SK-N-SH (cell line): ENCODE results near the gene EPHB2. TPM values are rescaled to one million over a fixed set of nuclear protein-coding genes. Genes with fewer than 3 reads are reported as not detected.

Experiments
- CTCF ChIA-PET: fragments of 300-600, 350-600 bp; formaldehyde crosslinking; extraction: SDS; loops from one replicate; lab custom pipeline; 2021; lab: Yijun Ruan, JAX
- POLR2A ChIA-PET: fragments of 350-600 bp; sonication (Branson Sonifier 250); formaldehyde crosslinking; extraction: SDS; loops from one replicate; lab custom pipeline; 2020; ENCODE audit warnings: antibody characterized with exemption, inconsistent platforms; lab: Yijun Ruan, JAX
- DNase-seq: peaks from one replicate; pipeline ENCODE4 v3.0.0; 2012
- H2AFZ ChIP-seq: fragments of 200-600 bp; sonication (generic); 2 replicates; pipeline ENCODE4 v1.8.1; 2016; ENCODE audit warnings: antibody characterized with exemption, mild to moderate bottlenecking, low read depth
- H3F3A ChIP-seq: fragments of 200-600 bp; sonication (generic); replicated peaks from 2 replicates; pipeline ENCODE3; 2016; ENCODE audit warnings: antibody characterized with exemption, mild to moderate bottlenecking; ENCODE audit not compliant: insufficient read depth
- H3K27ac ChIP-seq, 2 experiments: fragments of 200-500 bp in 1 of 2; fragments of 200-600 bp in 1 of 2; sonication (Bioruptor generic) in 1 of 2; sonication (generic), shearing (Covaris generic) in 1 of 2; 2 replicates each; pipeline versions ENCODE4 v1.5.1 to v1.6.1; 2014 to 2016; ENCODE audit warnings: low read depth in 2 of 2, inconsistent platforms in 1 of 2, low read length in 1 of 2, mild to moderate bottlenecking in 1 of 2, mixed read lengths in 1 of 2
- H3K27me3 ChIP-seq: fragments of 200-600 bp; sonication (generic), shearing (Covaris generic); 2 replicates; pipeline ENCODE4 v1.6.1; 2016; ENCODE audit warnings: mixed run types; ENCODE audit not compliant: insufficient read depth
- H3K36me3 ChIP-seq, 2 experiments: fragments of 200-500 bp in 1 of 2; fragments of 200-600 bp in 1 of 2; sonication (Bioruptor generic) in 1 of 2; sonication (generic) in 1 of 2; replicated peaks in 1 of 2; 2 replicates each; pipeline versions ENCODE3 to v1.5.1; 2014 to 2016; ENCODE audit warnings: low read length in 1 of 2, mild to moderate bottlenecking in 1 of 2; ENCODE audit not compliant: insufficient read depth in 2 of 2, control insufficient read depth in 1 of 2
- H3K4me1 ChIP-seq, 2 experiments: fragments of 200-500 bp in 1 of 2; fragments of 200-600 bp in 1 of 2; sonication (Bioruptor generic) in 1 of 2; sonication (generic), shearing (Covaris generic) in 1 of 2; 2 replicates each; pipeline versions ENCODE4 v1.5.1 to v1.6.1; 2014 to 2016; ENCODE audit warnings: low read depth in 1 of 2, low read length in 1 of 2, mixed run types in 1 of 2; ENCODE audit not compliant: insufficient read depth in 2 of 2, control insufficient read depth in 1 of 2
- H3K4me2 ChIP-seq: fragments of 200-600 bp; sonication (generic), shearing (Covaris generic); 2 replicates; pipeline ENCODE4 v1.6.1; 2017; ENCODE audit warnings: mixed run types
- H3K4me3 ChIP-seq, 2 experiments: fragments of 200-500 bp in 1 of 2; fragments of 200-600 bp in 1 of 2; sonication (Bioruptor generic) in 1 of 2; sonication (generic), shearing (Covaris generic) in 1 of 2; 2 replicates each; pipeline versions ENCODE4 v1.5.1 to v1.8.1; 2014 to 2016; ENCODE audit warnings: low read depth in 2 of 2, inconsistent platforms in 1 of 2, low read length in 1 of 2, mild to moderate bottlenecking in 1 of 2, mixed read lengths in 1 of 2, moderate library complexity in 1 of 2
- H3K79me2 ChIP-seq: fragments of 200-600 bp; sonication (generic); 2 replicates; pipeline ENCODE4 v1.8.1; 2017; ENCODE audit warnings: mild to moderate bottlenecking; ENCODE audit not compliant: insufficient read depth
- H3K9ac ChIP-seq: fragments of 200-600 bp; sonication (generic); 2 replicates; pipeline ENCODE4 v1.6.1; 2017; ENCODE audit warnings: mixed run types
- H3K9me2 ChIP-seq: fragments of 200-600 bp; sonication (generic); 2 replicates; pipeline ENCODE4 v1.6.1; 2017; ENCODE audit warnings: mixed run types
- H3K9me3 ChIP-seq: fragments of 200-600 bp; sonication (generic); 2 replicates; pipeline ENCODE4 v1.6.1; 2017; ENCODE audit warnings: mixed run types, mild to moderate bottlenecking, moderate library complexity
- H4K20me1 ChIP-seq: fragments of 200-600 bp; sonication (generic); 2 replicates; pipeline ENCODE4 v1.6.1; 2017; ENCODE audit warnings: mild to moderate bottlenecking, mixed run types; ENCODE audit not compliant: insufficient read depth
- CHD2 ChIP-seq: fragments of 150-350 bp; IDR thresholded peaks from 2 replicates; pipeline ENCODE4 v1.6.1; 2018; ENCODE audit warnings: low read length; ENCODE audit not compliant: partially characterized antibody
- ELF1 ChIP-seq: IDR thresholded peaks from 2 replicates; pipeline ENCODE4 v1.4.0; 2012
- EP300 ChIP-seq, 2 experiments: IDR thresholded peaks; 2 replicates each; pipeline versions ENCODE4 v1.4.0 to v1.6.1; 2012; ENCODE audit warnings: borderline replicate concordance in 1 of 2, low read depth in 1 of 2, low read length in 1 of 2
- EZH2phosphoT487 ChIP-seq: fragments of 200-600 bp; sonication (generic); IDR thresholded peaks from 2 replicates; pipeline ENCODE4 v1.6.1; 2017; ENCODE audit warnings: low read depth, mixed run types, mild to moderate bottlenecking, antibody characterized with exemption, moderate library complexity, borderline replicate concordance
- FOSL2 ChIP-seq: IDR thresholded peaks from 2 replicates; pipeline ENCODE4 v1.4.0; 2012; ENCODE audit warnings: low read depth, mild to moderate bottlenecking, moderate library complexity, borderline replicate concordance
- FOXJ3 ChIP-seq: sonication (generic); formaldehyde crosslinking; IDR thresholded peaks from 2 replicates; pipeline ENCODE4 v1.5.1; 2020; ENCODE audit warnings: mild to moderate bottlenecking, missing genetic modification reagents
- GABPA ChIP-seq: IDR thresholded peaks from 2 replicates; pipeline ENCODE4 v1.4.0; 2012; ENCODE audit warnings: low read depth, mild to moderate bottlenecking
- JUND ChIP-seq: IDR thresholded peaks from 2 replicates; pipeline ENCODE4 v1.4.0; 2012
- MXI1 ChIP-seq: IDR thresholded peaks from 2 replicates; pipeline ENCODE4 v1.6.1; 2012; ENCODE audit warnings: mild to moderate bottlenecking, low read depth, low read length, improper control_type of control experiment
- NFIC ChIP-seq: IDR thresholded peaks from 2 replicates; pipeline ENCODE4 v1.4.0; 2012; ENCODE audit warnings: borderline replicate concordance
- NRF1 ChIP-seq: IDR thresholded peaks from 2 replicates; pipeline ENCODE4 v1.6.1; 2012; ENCODE audit warnings: low read depth, mild to moderate bottlenecking, low read length
- POLR2AphosphoS5 ChIP-seq: IDR thresholded peaks from 2 replicates; pipeline ENCODE4 v1.6.1; 2012; ENCODE audit warnings: low read depth, low read length
- RCOR1 ChIP-seq: fragments of 150-350 bp; IDR thresholded peaks from 2 replicates; pipeline ENCODE4 v1.6.1; 2017; ENCODE audit warnings: antibody characterized with exemption, low read length
- SIN3A ChIP-seq: IDR thresholded peaks from 2 replicates; pipeline ENCODE4 v1.6.1; 2012; ENCODE audit warnings: low read depth, mild to moderate bottlenecking, low read length, moderate library complexity, borderline replicate concordance
- SMC3 ChIP-seq: IDR thresholded peaks from 2 replicates; pipeline ENCODE4 v1.6.1; 2012; ENCODE audit warnings: low read depth, low read length, improper control_type of control experiment
- TEAD4 ChIP-seq: IDR thresholded peaks from 2 replicates; pipeline ENCODE4 v1.4.0; 2012; ENCODE audit warnings: mild to moderate bottlenecking, borderline replicate concordance; ENCODE audit not compliant: insufficient read depth
- USF1 ChIP-seq: IDR thresholded peaks from 2 replicates; pipeline ENCODE4 v1.4.0; 2012; ENCODE audit warnings: low read depth, borderline replicate concordance
- YY1 ChIP-seq: IDR thresholded peaks from 2 replicates; pipeline ENCODE4 v1.4.0; 2012; ENCODE audit warnings: low read depth, mild to moderate bottlenecking
- ZBTB33 ChIP-seq: IDR thresholded peaks from 2 replicates; pipeline ENCODE4 v1.4.0; 2012; ENCODE audit warnings: low read depth, borderline replicate concordance
- WGBS: methylation state at CpG from one replicate; pipeline ENCODE4 v1.1.6; 2017; ENCODE audit warnings: low lambda C conversion rate; 5-methylcytosine and 5-hydroxymethylcytosine counted together
- polyA plus RNA-seq, 3 experiments: library from polyadenylated mRNA; depleted of rRNA; stranded (reverse); fragments of >200 nt; gene quantifications; 2 replicates each; pipeline ENCODE4 v1.2.3, GENCODE V29; 2012

The EPHB2 gene
- polyA plus RNA-seq, 1 of the 3 experiments (the other 2 are of a cell fraction), result 25.2 TPM

- TF ChIP-seq USF1 (no peak), ELF1 (no peak), NRF1 (no peak), TEAD4 (no peak), NFIC (no peak), GABPA (no peak), MXI1 (no peak), CHD2 (no peak), YY1 (no peak), FOXJ3 (CRISPR knock-in tag) (no peak), ZBTB33 (no peak), SMC3 (no peak), EZH2phosphoT487 (no peak), JUND (no peak), RCOR1 (no peak), FOSL2 (no peak), POLR2AphosphoS5 (no peak), SIN3A (no peak), EP300 (IDR thresholded peaks at IDR 0.05; ENCODE audit: borderline replicate concordance in 1 of 2, low read depth in 1 of 2, low read length in 1 of 2) (no peak)
- CTCF ChIA-PET, result interaction anchor here (1.1 kb wide), 1 partner anchor 54 kb away, joined by 4 read pairs; no protein-coding TSS in a partner anchor
- 0 out of 2 replicates have a peak, but pooled peaks cover 16% of the 10 kb centered on the region for H4K20me1 ChIP-seq
- no peak overlapping the region for H3K4me3 ChIP-seq
- H3K79me2 ChIP-seq, result peaks cover 35% of the 10 kb centered on the region
- H3K9me3 ChIP-seq, result no peaks in the 10 kb centered on the region
- POLR2A ChIA-PET, result no interaction called here
- no peaks in the 10 kb centered on the region for H3K36me3 ChIP-seq
- H3K4me2 ChIP-seq, result no peak overlapping the region
- no peak overlapping the region for H3K27ac ChIP-seq
- no peaks in the 10 kb centered on the region for H3K27me3 ChIP-seq
- WGBS, result 93% methylated on average over 12 of the region's 13 CpGs
- peaks cover 0 to 4% of the 10 kb centered on the region in 2 experiments; a peak in 1 of 4 replicates for H3K4me1 ChIP-seq
- no peak overlapping the region for H3K9ac ChIP-seq
- no peak overlapping the region for H2AFZ ChIP-seq
- DNase-seq, result peak; percentile 44
- H3F3A ChIP-seq, result no peaks in the 10 kb centered on the region
- no peaks in the 10 kb centered on the region for H3K9me2 ChIP-seq
Observed at GRCh38 chr1:22761821-22762220, 51.2 kb downstream of the EPHB2 start.
